ENCODE measurements around the gene TMPRSS13. TPM values are rescaled to one million over a fixed set of nuclear protein-coding genes. Genes with fewer than 3 reads are reported as not detected.

Gene TMPRSS13
- total and polyA plus RNA-seq, 2 experiments from 2014 or later = not detected

- in situ Hi-C loops (cut with MboI) = no loop called here
- Histone ChIP-seq H3K4me3 (no peak overlapping the region), H3F3A (ENCODE audit: insufficient read depth) (no peaks in the 10 kb centered on the region), H3K4me1 (ENCODE audit: insufficient read depth) (no peaks in the 10 kb centered on the region), H3K27ac (no peak overlapping the region), H3K9ac (no peak overlapping the region), H2AFZ (no peak overlapping the region), H3K36me3 (ENCODE audit: low read depth) (no peaks in the 10 kb centered on the region), H3K4me2 (ENCODE audit: unreplicated experiment) (no peak overlapping the region), H3K27me3 (replicated peaks; ENCODE audit: insufficient read depth) (peaks cover 46% of the 10 kb centered on the region), H4K20me1 (ENCODE audit: insufficient read depth) (no peaks in the 10 kb centered on the region), H3K9me2 (ENCODE audit: insufficient read depth) (no peaks in the 10 kb centered on the region), H3K79me2 (ENCODE audit: insufficient read depth) (no peaks in the 10 kb centered on the region), H3K9me3 (ENCODE audit: low read depth) (no peaks in the 10 kb centered on the region)
- WGBS, 2 experiments (ENCODE audit: low coverage in 1 of 2, low lambda C conversion rate in 2 of 2, missing lambda C conversion rate in 2 of 2) = 9 to 11% methylated on average over 4 of the region's 4 CpGs
- no peak for DNase-seq
- TF ChIP-seq EZH2 (IDR thresholded peaks at IDR 0.05; ENCODE audit: insufficient read depth, poor library complexity, severe bottlenecking) = no peak
- TF ChIP-seq EZH2phosphoT487 (IDR thresholded peaks at IDR 0.05; ENCODE audit: insufficient read depth, low read depth) = no peak
These were observed 12.0 kb upstream of the TMPRSS13 start for GRCh38 chr11:117941163-117941707.

- Histone ChIP-seq H3K4me2 (ENCODE audit: unreplicated experiment) (no peak overlapping the region), H2AFZ (no peak overlapping the region), H3F3A (ENCODE audit: insufficient read depth) (no peaks in the 10 kb centered on the region), H3K9ac (no peak overlapping the region), H3K4me1 (ENCODE audit: insufficient read depth) (no peaks in the 10 kb centered on the region), H4K20me1 (ENCODE audit: insufficient read depth) (no peaks in the 10 kb centered on the region), H3K79me2 (ENCODE audit: insufficient read depth) (no peaks in the 10 kb centered on the region), H3K4me3 (no peak overlapping the region), H3K9me3 (ENCODE audit: low read depth) (no peaks in the 10 kb centered on the region), H3K27ac (no peak overlapping the region), H3K36me3 (ENCODE audit: low read depth) (no peaks in the 10 kb centered on the region), H3K9me2 (ENCODE audit: insufficient read depth) (no peaks in the 10 kb centered on the region), H3K27me3 (replicated peaks; ENCODE audit: insufficient read depth) (peaks cover 51% of the 10 kb centered on the region)
- in situ Hi-C loops (cut with MboI) = no loop called here
- TF ChIP-seq EZH2 (IDR thresholded peaks at IDR 0.05; ENCODE audit: insufficient read depth, poor library complexity, severe bottlenecking) (no peak), EZH2phosphoT487 (IDR thresholded peaks at IDR 0.05; ENCODE audit: insufficient read depth, low read depth) (no peak)
- WGBS, 2 experiments (ENCODE audit: low coverage in 1 of 2, low lambda C conversion rate in 2 of 2, missing lambda C conversion rate in 2 of 2) = 90 to 91% methylated on average over 8 of the region's 8 CpGs
- DNase-seq = no peak
These were observed 11.5 kb upstream of the TMPRSS13 start for GRCh38 chr11:117940736-117941135.

- H3K9me2 ChIP-seq (ENCODE audit: insufficient read depth) = no peaks in the 10 kb centered on the region
- H3K4me1 ChIP-seq (ENCODE audit: insufficient read depth) = no peaks in the 10 kb centered on the region
- peaks cover 37% of the 10 kb centered on the region for H3K27me3 ChIP-seq (replicated peaks; ENCODE audit: insufficient read depth)
- TF ChIP-seq EZH2phosphoT487 (IDR thresholded peaks at IDR 0.05; ENCODE audit: insufficient read depth, low read depth) (no peak), EZH2 (IDR thresholded peaks at IDR 0.05; ENCODE audit: insufficient read depth, poor library complexity, severe bottlenecking) (no peak)
- H3K36me3 ChIP-seq (ENCODE audit: low read depth) = no peaks in the 10 kb centered on the region
- H3K9me3 ChIP-seq (ENCODE audit: low read depth) = no peaks in the 10 kb centered on the region
- H2AFZ ChIP-seq = no peak overlapping the region
- H4K20me1 ChIP-seq (ENCODE audit: insufficient read depth) = no peaks in the 10 kb centered on the region
- no peak overlapping the region for H3K9ac ChIP-seq
- DNase-seq = no peak
- H3K27ac ChIP-seq = no peak overlapping the region
- no peak overlapping the region for H3K4me3 ChIP-seq
- H3F3A ChIP-seq (ENCODE audit: insufficient read depth) = no peaks in the 10 kb centered on the region
- H3K79me2 ChIP-seq (ENCODE audit: insufficient read depth) = no peaks in the 10 kb centered on the region
- WGBS, 2 experiments (ENCODE audit: low coverage in 1 of 2, low lambda C conversion rate in 2 of 2, missing lambda C conversion rate in 2 of 2) = 25 to 34% methylated on average over 6 of the region's 6 CpGs
- H3K4me2 ChIP-seq (ENCODE audit: unreplicated experiment) = no peak overlapping the region
- in situ Hi-C loops (cut with MboI) = no loop called here
These were observed 7.8 kb upstream of the TMPRSS13 start for GRCh38 chr11:117936973-117937372.

GRCh38 chr11:117934526-117935307 lies 5.5 kb upstream of the TMPRSS13 start:
- no peaks in the 10 kb centered on the region for H3F3A ChIP-seq (ENCODE audit: insufficient read depth)
- peaks cover 30% of the 10 kb centered on the region for H3K27me3 ChIP-seq (replicated peaks; ENCODE audit: insufficient read depth)
- no peak overlapping the region for H2AFZ ChIP-seq
- H3K9ac ChIP-seq = no peak overlapping the region
- no peak overlapping the region for H3K4me2 ChIP-seq (ENCODE audit: unreplicated experiment)
- DNase-seq = no peak
- H3K27ac ChIP-seq = no peak overlapping the region
- 50 to 55% methylated on average over 18 to 19 of the region's 19 CpGs for WGBS, 2 experiments (ENCODE audit: low coverage in 1 of 2, low lambda C conversion rate in 2 of 2, missing lambda C conversion rate in 2 of 2)
- no peaks in the 10 kb centered on the region for H3K79me2 ChIP-seq (ENCODE audit: insufficient read depth)
- in situ Hi-C loops (cut with MboI) = no loop called here
- H4K20me1 ChIP-seq (ENCODE audit: insufficient read depth) = no peaks in the 10 kb centered on the region
- no peaks in the 10 kb centered on the region for H3K4me1 ChIP-seq (ENCODE audit: insufficient read depth)
- TF ChIP-seq EZH2 (IDR thresholded peaks at IDR 0.05; ENCODE audit: insufficient read depth, poor library complexity, severe bottlenecking) (no peak), EZH2phosphoT487 (IDR thresholded peaks at IDR 0.05; ENCODE audit: insufficient read depth, low read depth) (no peak)
- no peaks in the 10 kb centered on the region for H3K36me3 ChIP-seq (ENCODE audit: low read depth)
- no peaks in the 10 kb centered on the region for H3K9me3 ChIP-seq (ENCODE audit: low read depth)
- no peak overlapping the region for H3K4me3 ChIP-seq
- no peaks in the 10 kb centered on the region for H3K9me2 ChIP-seq (ENCODE audit: insufficient read depth)
